NCI-H2171 (cell line): ENCODE data around the gene TM9SF3.

ENCODE experiments used
- DNase-seq: peaks from one replicate; lab custom pipeline; 2025; lab: John Stamatoyannopoulos, UW

TM9SF3 gene

DNA sequence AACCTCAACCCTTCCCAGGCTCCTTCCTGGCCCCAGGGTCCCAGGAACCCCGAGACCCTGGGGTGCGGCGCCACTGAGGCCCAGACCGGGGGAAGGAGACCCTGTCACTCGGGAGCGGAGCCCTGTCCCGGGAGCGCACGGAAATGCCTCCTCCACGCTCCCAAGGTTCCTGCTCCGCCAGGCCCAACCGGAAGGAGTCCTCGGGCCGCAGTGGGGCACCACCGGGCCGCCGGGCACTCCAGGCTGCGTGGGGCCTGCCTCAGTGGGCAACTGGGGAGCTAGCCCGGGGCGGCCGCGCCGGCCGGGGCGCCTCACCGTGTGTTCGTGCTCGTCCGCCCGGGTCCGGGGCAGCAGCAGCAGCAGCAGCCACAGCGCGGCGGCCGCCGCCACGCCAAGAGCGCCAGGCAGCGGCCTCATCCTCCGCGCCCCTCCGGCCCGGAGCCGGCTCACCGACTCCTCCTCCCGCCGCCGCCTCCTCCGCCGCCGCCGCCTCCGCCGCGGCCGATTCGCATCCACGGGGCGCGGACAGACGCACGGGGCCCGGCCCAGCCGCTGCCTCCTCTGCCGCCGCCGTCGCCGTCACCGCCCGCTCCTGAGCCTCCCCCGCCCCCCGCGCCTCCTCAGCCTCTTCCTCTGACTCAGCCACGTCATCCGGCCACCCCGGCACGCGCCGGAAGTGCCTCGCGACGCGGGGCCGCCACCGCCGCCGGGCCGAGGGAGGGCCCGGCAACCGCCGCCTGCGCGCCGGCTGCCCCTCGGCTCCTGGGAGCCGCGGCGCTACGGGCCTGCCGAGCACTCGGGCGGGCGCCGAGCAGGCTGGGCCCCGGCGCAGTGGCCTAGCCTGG, at the start of gene TM9SF3:
Gene TM9SF3 (minus strand): TSS at position 594 of the 845 bp plus-strand sequence. CDS start 177 bp downstream, at position 417.
- peak; percentile 75 for DNase-seq

DNA sequence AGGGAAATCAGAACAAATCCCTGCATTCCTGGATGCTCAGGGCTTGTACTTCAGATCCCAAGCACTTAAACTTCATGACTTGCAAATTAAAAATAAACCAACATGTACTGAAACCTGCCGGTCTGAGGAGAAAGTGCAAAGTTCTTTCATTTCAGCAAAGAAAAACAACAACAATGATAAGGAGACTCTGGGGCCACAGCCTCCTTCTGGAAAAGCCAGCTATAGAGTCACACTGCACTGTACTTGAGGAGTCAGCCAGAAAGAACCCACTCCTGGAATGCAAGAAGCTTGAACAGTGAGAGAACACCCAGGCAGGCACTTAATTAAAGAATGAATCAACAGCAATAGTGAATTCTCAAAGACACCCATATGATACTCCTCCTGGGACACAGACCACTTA, 49.7 kb upstream of the TM9SF3 start:
- DNase-seq, result no peak

DNA sequence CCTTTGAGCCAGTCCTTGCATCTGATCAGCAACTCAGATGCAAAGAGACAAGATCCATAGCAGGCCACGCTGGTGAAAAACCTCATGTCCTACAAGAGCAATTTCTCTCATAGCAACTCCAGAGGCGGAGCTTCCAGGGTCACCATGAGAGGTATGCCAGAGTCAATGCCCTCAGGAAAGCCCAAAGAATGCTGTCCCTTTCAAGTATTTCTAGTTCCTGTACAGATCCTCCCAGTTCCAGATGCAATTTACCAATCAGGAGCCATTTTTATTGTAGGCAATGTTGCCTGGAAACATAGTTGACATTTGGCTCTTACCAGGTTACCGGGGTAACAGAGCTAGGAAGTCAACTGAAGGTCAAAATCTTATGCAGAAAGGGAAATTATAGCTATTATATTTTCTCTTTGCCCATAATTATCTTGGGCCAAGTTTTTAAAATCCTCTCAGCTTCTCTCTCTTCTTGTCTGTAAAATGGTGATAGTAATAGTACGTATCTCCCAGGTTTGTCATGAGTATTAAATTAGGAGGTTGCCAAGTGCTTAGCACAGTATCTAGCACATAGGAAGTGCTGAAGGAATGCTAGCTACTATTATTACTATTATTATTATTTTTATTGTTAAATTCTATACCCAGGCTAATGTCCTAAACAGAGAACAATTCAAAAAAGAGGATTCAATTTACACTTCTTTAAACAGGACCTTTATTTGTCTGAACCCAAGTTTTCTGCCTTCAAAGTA, 46.3 kb upstream of the TM9SF3 start:
- no peak for DNase-seq

DNA sequence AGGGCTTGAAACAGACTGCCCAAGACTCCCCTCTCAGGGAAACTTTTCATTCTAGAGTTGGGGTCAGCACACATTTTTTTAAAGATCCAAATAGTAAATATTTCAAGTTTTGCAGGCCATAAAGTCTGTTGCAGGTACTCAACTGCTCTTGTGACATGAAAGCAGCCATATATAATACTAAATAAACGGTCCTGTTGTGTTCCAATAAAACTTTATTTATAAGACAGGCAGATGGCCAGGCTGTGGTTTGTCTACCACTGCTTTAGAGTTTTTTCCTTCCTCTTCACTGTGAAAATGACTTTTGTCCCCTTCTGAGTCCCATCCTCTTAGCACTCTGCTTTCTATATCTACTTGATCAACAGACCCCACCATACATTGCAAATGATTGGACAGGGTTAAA, 40.5 kb upstream of the TM9SF3 start:
- no peak for DNase-seq

DNA sequence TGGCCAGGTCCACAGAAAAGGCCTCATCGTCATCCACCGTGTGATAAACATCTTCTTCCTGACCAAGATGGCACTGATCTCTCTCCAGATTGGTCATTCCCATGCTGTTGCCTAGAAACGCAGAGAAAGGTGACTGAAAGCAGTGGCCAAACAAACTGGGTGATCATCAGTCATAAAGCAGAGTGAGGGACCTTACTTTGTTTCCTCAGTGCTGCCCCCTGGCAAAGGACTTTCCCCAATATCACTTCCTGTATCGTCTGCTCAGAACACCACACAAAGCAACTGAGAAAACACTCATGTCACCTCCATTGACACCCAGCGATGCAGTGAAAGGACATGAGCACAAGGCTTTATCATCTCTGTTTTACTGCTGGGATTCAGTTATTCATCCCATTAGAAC, 40.0 kb upstream of the TM9SF3 start:
- no peak for DNase-seq

DNA sequence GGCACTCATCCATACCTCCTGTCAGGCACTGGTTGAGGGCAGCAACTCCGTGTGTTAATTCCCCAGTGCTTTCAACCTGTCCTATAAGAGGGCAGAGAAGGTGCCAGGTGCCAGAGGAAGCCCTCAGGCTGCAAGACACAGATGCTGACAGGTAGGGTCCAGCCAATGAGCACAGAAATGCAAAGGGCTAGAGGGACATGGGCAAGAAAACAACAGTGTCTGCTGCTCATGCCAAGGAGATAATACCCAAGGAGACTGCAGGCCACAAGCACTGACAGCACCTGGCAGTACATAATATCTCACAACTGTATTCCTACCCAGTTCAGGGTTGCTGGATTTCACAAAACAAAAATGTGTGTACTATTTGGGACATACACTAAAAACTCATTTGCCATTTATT, 38.4 kb upstream of the TM9SF3 start:
- DNase-seq, result no peak

DNA sequence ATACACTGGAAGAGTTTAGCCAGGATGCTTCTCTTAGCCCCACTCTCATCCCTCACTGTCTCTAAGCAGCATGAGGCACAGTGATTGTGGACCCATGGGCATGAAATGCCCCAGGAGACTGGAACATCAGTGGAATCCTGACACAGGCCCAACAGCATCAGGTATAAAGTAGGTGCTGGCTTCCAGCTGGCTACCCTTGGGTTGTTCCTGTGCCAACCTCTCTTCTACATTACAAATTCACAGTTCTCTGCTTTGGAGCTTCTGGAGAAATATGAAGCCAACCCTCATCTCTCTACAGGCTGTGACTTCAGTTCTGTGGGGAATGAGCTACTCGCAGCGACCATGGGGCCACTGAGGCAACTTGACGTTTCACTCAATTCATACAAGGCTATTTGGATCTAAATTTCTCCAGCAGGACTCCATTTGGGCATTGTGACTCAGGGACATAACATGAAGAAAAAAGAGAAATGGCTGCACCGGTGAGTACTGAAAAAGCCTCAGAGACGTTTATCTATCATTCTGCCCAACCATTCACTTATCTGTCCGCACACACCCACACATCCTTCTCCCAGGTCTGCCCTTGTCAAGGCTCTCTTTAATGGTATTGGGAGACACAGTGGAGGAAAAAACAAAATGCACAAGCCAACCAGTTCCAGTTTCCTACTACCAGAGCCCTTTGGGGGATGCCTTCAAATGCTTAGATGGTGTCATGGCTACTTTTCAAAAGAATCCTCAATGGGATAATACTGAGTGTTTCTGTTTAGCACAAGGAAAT, 35.4 kb upstream of the TM9SF3 start:
- DNase-seq, result no peak

DNA sequence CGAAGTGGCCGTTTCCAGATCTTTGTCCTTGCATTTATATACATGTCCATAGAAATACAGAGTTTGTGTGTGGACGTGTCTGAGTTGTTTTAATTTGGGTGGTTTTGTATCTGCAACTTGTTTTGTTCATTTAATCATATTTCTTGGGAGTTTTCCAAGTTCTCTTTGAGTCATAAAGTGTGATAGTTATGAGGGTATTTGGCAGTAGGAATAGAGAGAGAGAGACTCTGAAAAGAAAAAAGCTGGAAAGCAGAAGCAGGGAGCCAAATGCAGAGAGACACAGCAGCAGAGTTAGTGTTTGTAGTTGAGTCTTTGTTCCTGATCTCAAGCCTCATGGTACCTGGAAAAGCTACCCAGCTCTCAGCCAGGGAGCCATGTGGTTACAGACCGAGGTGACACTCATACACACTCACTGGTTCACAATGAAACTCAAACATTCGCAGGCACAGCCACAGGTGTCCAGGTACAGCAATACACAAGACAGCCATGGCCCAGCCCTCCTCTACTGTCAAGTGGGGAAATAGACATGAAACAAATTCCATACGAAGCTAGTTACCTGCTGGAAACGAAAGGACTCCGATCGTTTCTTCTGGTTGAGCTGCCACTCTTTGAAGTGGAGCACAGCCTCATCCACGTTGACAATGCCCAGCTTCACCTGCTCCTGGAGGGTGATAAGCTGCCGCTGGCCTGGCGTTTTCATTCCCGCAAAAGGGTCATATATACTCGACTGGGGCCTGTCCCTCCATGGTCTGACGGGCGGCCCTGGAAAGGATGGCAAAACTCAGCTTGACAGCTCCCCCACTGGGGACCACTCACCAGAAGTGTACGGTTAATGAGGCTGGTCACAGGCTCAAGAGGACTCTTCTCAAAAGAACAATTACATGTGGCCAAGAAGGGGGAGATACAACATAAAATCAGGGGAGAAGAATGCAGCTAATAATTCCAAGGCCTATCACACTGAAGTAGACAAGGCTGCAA, 33.3 kb upstream of the TM9SF3 start:
- no peak for DNase-seq

DNA sequence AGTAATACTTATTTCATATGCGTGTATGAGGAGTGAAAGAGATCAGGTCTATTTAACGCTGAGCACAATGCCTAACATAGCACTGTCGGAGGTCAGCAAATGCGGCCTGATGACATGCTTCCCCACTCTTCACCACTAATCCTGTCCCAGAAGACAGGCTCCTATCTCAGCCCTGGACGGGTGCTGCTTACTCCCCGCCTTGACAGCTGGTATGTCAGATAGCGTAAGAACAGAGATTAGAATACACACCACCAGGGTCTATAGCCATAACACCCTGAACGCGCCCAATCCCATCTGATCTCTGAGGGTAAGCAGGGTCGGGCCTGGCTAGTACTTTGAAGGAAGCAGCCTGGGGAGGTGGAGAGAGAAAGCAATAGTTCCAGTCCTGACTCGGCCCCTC, 32.3 kb upstream of the TM9SF3 start:
- DNase-seq, result no peak

DNA sequence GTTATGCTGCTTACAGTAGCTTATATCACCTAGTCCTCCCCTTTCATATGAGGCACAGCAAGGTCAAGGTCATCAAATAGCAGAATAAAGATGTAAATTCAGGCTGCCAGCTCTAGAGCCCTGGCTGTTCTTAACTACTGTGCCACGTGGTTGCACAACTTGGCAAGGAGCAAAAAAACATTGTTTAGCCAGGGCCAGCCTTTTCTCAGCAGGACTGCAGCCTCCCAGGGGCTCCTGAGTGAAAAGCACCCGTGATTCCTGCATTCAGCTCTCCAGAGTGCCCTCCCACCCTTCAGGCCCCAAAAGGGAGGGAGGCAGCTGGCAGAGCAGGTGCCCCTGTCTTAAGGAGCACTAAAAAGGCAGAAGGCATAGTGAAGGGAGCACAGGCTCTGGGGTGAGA, 31.8 kb upstream of the TM9SF3 start:
- peak; percentile 11 for DNase-seq

DNA sequence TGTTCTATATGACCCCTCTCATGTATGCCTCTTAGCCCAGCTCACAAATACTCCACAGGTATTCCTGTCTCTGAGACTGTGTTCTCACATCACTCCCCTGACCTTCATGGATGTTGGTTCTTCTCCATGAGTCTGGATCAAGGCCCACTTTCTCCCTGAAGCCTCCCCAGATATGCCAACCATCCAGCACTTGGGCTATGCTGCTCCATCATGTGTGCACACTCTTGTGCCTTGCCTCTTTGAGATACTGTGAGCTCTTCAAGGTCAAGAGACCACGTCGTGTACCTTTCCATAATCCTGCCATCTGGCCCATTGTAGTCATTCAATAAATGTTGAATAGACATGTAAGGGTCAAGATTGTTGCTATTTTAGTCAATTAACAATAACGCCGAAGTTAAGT, 30.1 kb upstream of the TM9SF3 start:
- no peak for DNase-seq

DNA sequence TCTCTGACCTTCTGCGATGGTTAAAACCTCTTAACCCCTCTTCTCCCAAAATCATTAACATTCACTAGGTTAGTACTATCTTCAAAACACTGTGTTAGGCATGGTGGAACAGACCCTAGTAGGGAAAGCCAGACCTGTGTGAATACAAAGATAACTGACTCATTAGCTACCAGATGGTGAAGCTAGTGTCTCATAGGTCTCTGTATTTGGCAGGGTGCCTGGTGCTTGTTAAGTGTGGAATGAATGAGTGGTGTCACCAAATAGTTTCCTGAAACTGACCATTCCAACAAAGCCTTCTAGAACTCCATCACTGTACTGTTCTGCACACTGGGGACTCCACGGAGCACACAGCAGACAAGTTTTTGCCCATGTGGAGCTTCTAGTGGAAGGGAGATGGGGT, 27.7 kb upstream of the TM9SF3 start:
- DNase-seq, result peak; percentile 20

DNA sequence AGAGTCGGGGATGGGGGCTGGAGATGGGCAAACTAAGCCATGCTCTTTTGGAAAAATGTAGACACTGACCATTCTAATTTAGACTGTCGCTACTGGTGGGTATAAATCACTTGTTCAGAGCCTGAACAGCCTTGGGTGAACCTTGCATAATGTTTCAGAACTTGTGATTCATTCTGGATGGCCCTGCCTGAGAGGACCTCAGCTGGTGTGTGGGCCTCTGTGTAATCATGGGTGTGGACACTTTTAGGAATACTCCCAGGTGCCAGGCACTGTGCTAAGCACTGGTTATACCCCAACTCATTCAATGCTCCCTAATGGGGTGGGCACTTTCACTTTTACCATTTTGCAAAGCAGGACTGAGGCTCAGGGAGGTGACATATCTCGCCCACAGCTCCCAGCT, 26.8 kb upstream of the TM9SF3 start:
- no peak for DNase-seq

DNA sequence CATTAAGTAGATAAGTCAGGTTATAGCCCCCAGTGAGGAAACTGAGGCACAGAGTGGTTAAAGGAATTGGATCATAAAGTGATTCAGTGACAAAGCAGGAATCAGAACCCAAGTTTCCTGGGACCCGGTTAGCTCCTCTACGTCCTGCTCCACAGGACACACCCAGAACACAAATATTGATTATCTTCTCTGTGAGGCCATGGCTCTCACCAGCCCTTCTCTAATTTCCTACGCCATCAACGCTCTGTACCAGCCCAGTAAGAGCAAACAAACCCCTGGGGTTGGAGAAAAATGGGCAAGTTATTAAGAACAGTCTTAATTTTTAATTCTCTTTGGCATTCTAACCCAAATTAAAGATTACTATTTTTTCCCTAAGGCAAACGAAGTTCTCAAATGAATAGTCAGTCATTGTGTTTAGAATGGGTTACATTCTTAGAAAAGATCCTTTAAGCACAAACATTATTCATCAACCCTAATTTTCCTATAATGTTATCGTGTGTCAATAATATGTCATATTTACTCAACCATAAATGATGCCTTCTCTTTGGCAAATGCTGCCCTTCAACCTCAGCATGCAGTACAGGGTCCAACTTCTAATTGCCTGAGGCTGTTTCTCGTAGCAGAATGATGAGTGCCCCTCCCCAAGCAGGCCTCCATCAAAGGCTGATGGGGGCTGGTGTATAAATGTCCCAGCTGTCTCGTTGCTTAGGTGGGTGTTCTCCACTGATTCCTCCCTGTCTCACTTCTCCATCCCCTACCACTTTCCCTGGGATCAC, 25.4 kb upstream of the TM9SF3 start:
- DNase-seq, result no peak

DNA sequence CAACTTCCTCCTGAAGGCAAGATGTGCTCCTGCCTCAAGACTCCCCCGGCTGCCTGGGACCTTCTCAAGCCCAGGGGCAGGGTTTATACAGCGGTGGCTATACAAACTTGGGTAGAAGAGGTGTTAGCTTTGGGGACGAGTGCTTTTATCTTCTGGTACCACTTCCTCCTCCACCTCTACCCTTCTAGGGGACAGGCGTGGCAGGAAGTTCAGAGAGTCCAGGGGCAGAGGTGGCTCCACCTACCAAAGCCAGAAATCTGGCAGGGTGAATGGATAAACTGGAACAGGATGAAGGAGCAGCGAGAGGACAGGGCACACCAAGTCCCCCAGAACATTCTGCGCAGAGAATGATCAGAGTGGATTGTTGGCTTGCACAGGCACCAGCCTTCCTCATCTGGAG, 24.0 kb upstream of the TM9SF3 start:
- DNase-seq, result no peak

DNA sequence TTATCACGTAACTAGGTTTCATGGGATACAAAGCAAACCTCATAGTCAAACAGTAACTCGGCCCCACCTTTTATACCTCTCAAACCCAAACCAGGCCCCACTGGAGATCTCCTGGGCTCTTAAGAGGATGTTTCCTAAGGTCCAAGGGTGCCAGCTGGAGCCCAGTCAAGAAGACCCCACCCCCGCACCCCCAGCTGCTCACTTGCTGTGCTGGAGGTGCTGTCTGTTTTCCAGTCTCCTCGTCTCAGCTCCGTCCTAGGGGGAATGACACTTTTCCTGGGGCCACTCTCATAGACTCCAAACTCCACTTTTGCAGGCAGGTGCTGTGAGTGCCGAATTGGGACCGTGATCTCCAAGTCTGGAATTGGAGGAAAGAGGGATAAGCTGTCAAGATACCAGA, 22.7 kb upstream of the TM9SF3 start:
- DNase-seq, result no peak

DNA sequence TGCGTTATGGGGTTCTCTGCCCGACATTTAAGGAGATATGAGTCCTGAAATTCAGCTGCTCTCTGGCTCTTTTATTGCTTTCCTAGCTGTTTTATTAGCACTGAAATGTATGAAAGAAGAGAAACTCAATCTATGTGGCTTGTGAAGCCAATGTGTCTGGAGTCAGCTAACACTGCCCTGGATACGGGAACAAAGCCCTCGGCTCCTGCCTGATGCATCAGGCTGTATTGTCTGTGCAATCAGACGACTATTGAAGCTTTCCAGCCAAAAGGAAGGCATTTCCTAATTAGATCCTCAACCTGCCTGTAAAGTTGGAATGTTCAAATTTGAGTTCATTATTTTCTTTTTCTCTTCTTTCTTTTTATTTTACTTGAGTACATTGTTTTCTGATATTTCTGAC, 22.0 kb upstream of the TM9SF3 start:
- DNase-seq, result no peak

DNA sequence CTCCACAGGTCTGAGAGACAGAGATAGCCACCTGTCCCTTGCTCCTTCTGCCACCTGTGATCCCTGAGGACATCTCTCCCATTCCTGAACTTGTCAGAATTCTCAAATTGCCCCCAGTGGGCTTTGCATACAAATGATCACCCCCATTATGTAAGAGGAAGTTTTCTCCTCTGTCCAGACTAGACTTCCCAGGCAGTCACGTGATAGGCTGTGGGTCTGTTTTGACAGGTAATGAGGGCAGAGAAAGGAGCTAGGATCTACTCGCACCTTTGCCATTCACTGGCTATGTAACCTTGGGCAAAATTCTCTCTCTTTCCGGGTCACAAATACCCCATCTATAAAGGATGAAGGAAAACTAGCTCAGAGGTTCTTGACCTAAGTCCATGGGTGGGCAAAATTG, 21.4 kb upstream of the TM9SF3 start:
- DNase-seq, result no peak

DNA sequence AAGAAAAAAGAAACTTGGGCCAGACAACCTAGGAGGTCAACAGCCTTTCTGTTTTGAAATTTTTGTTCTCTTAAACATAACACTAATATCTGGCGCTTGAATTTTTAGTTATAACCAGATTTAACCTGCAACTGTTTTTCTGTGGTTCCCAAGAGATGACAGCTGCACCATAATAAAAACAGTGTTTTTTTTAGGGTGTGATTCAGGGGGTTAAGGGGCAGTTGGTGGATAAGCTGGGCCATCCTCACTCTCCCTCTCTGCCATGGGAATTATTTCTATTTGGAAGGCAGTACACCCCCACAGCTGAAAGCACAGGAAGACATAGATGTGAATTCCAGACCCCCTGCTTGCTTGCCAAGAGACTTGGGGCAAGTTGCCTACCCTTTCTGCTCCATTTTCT, 20.1 kb upstream of the TM9SF3 start:
- DNase-seq, result no peak

DNA sequence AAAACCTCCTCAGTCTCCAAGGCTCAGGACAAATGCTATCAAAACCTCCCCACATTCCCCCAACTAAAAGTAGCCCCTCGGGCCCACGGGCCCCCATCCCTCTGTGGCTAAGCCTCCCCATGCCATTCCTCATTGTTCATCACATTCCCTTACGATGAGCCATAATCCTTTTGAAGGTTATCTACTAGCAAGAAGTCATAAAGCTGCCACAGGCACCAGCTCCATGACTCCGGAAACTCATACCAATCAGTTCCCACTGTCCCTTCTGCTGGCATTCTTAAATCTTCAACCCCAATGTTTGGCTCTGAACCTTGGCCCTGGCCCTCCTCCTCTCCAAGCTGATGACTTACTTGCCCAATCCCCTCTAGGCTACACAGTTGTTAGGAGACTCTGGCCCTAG, 19.4 kb upstream of the TM9SF3 start:
- DNase-seq, result no peak

DNA sequence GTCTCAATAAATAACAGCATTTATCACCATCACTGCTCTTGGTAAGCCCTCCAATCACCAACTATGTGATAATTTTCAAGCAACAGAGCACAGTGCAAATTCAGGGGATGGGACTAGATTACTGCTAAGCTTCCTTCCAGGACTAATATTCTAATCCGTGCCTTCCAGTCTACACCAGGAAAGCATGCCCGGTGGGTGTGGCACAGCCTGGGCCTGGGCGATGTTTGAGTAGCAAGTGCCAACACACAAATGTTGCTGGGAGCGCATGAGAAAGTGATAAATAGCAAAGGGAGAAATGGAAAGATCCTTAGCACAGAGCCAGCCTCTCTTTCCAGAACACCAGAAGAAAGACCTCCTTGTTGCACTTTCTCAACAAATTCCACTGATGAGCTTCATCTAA, 13.5 kb upstream of the TM9SF3 start:
- no peak for DNase-seq
